M059J (cell line): ENCODE measurements around the gene PRR4. TPM values are rescaled to one million over a fixed set of nuclear protein-coding genes. Genes with fewer than 3 reads are reported as not detected.

Source experiments
- DNase-seq: peaks from one replicate; pipeline ENCODE4 v3.0.0-alpha.2; 2012; ENCODE audit warnings: low read depth
- total RNA-seq: library from RNA; depleted of rRNA; stranded (reverse); fragments of >200 nt; shearing (Covaris generic); gene quantifications from 2 replicates; pipeline ENCODE4 v1.2.3, GENCODE V29; 2014; rRNA removed

Gene PRR4, protein sequence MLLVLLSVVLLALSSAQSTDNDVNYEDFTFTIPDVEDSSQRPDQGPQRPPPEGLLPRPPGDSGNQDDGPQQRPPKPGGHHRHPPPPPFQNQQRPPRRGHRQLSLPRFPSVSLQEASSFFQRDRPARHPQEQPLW
- total RNA-seq: not detected in 2 replicates

DNA sequence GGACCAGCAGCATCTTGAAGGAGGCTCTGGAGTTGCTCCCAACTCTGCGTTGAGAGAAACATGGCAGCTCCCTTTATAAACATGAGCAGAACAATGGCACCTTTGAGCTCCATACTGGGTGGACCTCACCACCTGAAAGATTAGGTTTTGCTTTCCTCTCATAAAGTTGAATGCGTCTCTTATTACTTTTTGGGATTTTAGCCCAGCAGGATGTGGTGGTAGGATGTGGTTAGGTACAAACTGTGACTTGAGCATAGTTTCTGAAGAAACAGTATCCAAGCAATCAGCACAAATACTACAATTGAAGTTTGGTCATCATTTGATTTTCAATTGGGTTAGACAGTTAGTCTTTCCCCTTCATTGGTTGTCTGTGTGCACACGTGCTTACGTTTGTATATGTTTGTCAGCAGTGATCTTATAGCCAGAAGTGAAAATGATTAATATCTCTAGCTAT is at the start of gene PRR4:
Gene PRR4, minus strand, starts transcription at position 51 of the 454 bp plus-strand sequence. Its CDS starts 38 bp downstream, at position 13.
- peak; percentile 68 for DNase-seq

GRCh38 chr12:10896854-10897253 is 47.6 kb upstream of the PRR4 start:
- DNase-seq: no peak

DNA sequence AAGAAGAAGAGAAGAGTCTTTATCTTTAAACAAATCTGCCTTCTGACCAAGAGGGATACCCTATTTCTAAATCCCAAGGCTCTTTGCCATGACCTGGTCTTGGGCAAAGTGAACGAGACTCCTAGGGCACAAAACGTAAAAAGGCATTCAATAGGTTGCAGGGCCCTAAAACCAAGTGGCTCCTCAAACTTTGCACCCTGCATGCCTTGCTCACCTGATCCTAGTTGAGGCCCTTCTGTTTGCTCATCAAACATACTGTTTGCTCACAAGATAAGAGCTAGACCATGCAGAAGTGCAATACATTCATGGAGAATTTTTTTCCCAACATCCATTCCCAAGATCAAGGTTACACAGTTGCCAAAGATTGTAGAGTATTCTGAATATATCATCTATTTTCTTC is 42.7 kb upstream of the PRR4 start:
- no peak for DNase-seq

- no peak for DNase-seq
These were observed 40.0 kb upstream of the PRR4 start for GRCh38 chr12:10889226-10889625.

GRCh38 chr12:10884086-10884725 is 34.9 kb upstream of the PRR4 start, which contains the start of gene PRH1:
PRH1 (minus strand) TSS chr12:10884255; CDS start chr12:10884217, 38 bp downstream.
- no peak for DNase-seq

- peak; percentile 47 for DNase-seq
These were observed 24.1 kb upstream of the PRR4 start for GRCh38 chr12:10873378-10873777.

DNA sequence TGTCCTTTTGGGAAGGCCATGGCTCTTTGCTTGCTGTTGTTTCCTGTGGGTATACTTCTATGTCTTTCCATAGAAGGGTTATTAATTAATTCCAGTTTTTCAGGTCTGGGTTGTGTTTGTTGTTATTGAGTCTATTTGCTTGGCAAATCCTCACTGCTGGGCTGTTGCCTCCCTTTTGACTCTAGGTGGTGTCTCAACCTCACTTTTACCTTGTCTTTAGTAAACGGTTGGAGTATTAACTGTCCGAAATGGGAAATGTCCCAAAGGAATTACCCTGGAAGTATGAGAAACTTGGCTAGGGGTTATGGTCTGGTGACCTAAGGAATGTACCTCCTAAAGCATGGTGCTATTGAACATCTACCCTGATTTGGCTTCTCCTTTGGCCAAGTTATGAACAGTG is 18.1 kb upstream of the PRR4 start:
- DNase-seq: no peak

- DNase-seq: no peak
These were observed 14.4 kb upstream of the PRR4 start for GRCh38 chr12:10863512-10864218.

DNA sequence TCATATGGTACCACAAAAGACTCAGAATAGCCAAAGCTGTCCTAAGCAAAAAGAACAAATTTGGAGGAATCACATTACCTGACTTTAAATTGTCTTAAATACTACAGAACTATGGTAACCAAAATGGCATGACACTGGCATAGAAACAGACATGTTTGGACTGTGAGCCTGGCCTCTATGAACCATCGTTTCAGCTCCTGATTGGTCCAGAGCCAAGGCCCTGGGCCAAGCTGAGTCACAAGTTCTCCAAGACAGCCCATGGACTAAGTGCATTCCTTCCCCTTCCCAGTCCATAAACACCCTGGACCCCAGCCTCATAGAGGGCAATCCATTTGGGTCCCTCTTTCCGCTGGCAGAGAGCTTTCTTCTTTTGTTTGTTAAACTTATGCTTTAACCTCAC is 12.1 kb upstream of the PRR4 start:
- peak; percentile 52 for DNase-seq

- no peak for DNase-seq
These were observed 6.5 kb upstream of the PRR4 start for GRCh38 chr12:10855807-10856206.

- DNase-seq: no peak
These were observed 4.5 kb upstream of the PRR4 start for GRCh38 chr12:10853776-10854175.

- DNase-seq: no peak
These were observed 2.1 kb upstream of the PRR4 start for GRCh38 chr12:10851243-10851858.

DNA sequence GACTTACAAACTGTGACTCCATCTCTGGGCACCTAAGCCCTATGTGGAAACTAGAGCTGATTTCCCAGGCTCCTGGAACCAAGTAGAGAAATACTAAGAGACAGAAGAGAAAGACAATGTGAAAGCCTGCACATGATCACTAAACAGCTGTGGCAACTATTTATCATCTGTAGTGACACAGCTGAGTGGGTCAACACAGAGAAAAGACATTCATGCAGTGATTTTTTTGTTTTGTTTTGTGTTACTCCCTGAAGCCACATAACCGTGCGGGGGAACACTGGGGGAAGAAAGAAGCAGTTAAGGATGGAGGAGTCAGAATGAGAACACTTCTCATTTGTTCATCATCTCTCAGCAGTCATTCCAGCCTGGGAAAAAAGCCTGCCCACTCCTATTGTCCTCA is 1.5 kb downstream of the PRR4 start:
- DNase-seq: no peak

- DNase-seq: no peak
These were observed 6.4 kb downstream of the PRR4 start for GRCh38 chr12:10842862-10843261.

- no peak for DNase-seq
These were observed 10.8 kb downstream of the PRR4 start for GRCh38 chr12:10838461-10838860.

DNA sequence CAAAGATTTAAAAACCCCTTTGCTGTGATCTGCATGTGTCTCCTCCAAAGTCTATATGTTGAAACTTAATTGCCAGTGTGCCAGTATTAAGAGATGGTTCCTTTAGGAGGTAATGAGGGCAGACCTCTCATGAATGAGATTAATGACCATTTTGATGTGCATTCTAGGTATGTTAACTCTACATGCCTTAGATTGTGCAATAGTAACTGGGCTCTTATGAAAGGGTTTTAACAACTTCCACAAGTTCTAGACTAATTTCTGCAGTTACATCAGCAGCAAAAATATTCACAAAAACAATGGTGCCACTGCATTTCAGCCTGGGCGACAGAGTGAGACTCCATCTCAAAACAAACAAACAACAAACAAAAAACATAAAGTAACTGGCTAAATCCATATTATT is 19.3 kb downstream of the PRR4 start:
- no peak for DNase-seq

- DNase-seq: no peak
These were observed 23.0 kb downstream of the PRR4 start, which contains the start of gene TAS2R10 for GRCh38 chr12:10826258-10826657. TAS2R10 (minus strand) TSS chr12:10826358; CDS start chr12:10826269, 89 bp downstream.

GRCh38 chr12:10824957-10825356 is 24.3 kb downstream of the PRR4 start:
- no peak for DNase-seq

DNA sequence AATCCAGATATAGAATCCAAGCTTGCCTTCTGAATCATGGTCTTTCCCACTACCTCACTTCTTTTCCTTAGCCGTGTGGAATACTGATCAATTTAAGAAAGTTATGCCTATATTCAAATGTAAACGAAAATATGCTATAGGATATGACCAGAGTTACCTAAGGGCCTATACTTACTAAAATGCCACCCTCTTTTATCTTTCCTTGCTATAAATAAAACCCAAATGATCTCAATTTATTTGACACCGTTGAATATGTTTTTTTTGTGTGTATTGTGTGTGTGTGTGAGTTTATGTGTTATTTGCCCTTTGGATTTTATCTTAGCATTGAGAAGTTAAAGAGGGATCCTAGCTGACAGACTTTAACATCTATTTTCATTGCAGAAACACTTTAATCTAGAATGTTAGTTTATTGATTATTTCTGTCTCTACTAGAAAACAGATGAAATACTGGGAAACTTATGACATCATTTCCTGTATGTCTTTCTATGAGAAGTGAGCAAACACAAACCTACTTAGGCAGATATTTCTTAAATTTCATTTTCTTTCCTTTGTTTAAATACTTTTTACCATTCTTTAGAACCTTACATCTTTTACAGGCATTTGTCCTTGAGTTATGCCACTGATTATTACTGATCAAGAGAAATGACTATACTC is 37.3 kb downstream of the PRR4 start:
- DNase-seq: no peak

- DNase-seq: no peak
These were observed 39.2 kb downstream of the PRR4 start, which contains the start of gene TAS2R9 for GRCh38 chr12:10810068-10810467. TAS2R9 (minus strand) TSS chr12:10810168; CDS start chr12:10810075, 93 bp downstream.

- no peak for DNase-seq
These were observed 42.1 kb downstream of the PRR4 start, which contains the start of gene TAS2R8 for GRCh38 chr12:10807186-10807585. TAS2R8 (minus strand) TSS chr12:10807286; CDS start chr12:10806980, 306 bp downstream.

- DNase-seq: no peak
These were observed 46.7 kb downstream of the PRR4 start, which contains the start of gene TAS2R7 for GRCh38 chr12:10802587-10802986. TAS2R7 (minus strand) TSS chr12:10802627; CDS start chr12:10802570, 57 bp downstream.
